Neural crest cell (in vitro differentiated cells): ENCODE data around the gene HERC6. TPM values are rescaled to one million over a fixed set of nuclear protein-coding genes. Genes with fewer than 3 reads are reported as not detected.

Source experiments
- DNase-seq: peaks from one replicate; pipeline ENCODE4 v3.0.0; 2021; ENCODE audit warnings: low read depth, mixed read lengths, low spot score
- H3K27ac Mint-ChIP-seq: one replicate; pipeline ENCODE4 v1.8.0; 2021; ENCODE audit warnings: mild to moderate bottlenecking, mixed read lengths; ENCODE audit not compliant: unreplicated experiment
- H3K27me3 Mint-ChIP-seq: 2 replicates; pipeline ENCODE4 v1.8.0; 2021; ENCODE audit warnings: low read depth, mild to moderate bottlenecking, mixed read lengths
- H3K36me3 Mint-ChIP-seq: 2 replicates; pipeline ENCODE4 v1.8.0; 2021; ENCODE audit warnings: low read depth, mild to moderate bottlenecking, mixed read lengths
- H3K4me1 Mint-ChIP-seq: 2 replicates; pipeline ENCODE4 v1.8.0; 2021; ENCODE audit warnings: mixed read lengths
- H3K4me3 Mint-ChIP-seq: one replicate; pipeline ENCODE4 v1.8.0; 2021; ENCODE audit warnings: mild to moderate bottlenecking, mixed read lengths
- H3K9me3 Mint-ChIP-seq: 2 replicates; pipeline ENCODE4 v1.8.0; 2021; ENCODE audit warnings: mixed read lengths
- total RNA-seq: library from RNA; stranded (reverse); gene quantifications from 2 replicates; pipeline ENCODE4 v1.2.1, GENCODE V29; 2021
- TF ChIP-seq, protein P1 (sequence below): fragments of 200-600 bp; sonication (generic); conservative IDR thresholded peaks from 2 replicates; pipeline ENCODE4 v1.5.0; 2021; ENCODE audit warnings: antibody characterized with exemption, mild to moderate bottlenecking

The HERC6 gene
- total RNA-seq, 1 donor from 2014 or later: 0.93 TPM

DNA sequence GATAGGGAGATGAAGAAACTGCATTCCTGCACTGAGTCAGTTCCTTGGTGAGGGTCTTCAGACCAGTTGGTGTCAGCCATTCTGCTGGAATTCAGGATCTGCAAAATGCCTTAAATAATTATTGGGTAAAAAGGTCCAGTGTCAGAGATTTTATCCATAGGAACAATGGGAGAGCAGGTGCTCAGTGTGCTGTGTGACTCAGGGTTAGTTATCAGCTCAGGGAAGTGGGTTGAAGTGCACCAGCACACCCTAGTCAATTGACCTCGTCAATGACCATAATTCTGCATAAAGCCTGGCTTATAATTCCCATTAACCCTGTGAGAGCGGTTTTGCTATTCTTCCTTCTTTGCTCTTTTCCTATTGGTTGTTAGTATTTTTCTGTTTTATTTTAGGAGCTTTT, 37.3 kb downstream of the HERC6 start:
- H3K27me3 Mint-ChIP-seq: no peaks in the 10 kb centered on the region
- TF ChIP-seq, protein P1, sequence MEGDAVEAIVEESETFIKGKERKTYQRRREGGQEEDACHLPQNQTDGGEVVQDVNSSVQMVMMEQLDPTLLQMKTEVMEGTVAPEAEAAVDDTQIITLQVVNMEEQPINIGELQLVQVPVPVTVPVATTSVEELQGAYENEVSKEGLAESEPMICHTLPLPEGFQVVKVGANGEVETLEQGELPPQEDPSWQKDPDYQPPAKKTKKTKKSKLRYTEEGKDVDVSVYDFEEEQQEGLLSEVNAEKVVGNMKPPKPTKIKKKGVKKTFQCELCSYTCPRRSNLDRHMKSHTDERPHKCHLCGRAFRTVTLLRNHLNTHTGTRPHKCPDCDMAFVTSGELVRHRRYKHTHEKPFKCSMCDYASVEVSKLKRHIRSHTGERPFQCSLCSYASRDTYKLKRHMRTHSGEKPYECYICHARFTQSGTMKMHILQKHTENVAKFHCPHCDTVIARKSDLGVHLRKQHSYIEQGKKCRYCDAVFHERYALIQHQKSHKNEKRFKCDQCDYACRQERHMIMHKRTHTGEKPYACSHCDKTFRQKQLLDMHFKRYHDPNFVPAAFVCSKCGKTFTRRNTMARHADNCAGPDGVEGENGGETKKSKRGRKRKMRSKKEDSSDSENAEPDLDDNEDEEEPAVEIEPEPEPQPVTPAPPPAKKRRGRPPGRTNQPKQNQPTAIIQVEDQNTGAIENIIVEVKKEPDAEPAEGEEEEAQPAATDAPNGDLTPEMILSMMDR: no peak
- H3K4me3 Mint-ChIP-seq: no peak overlapping the region
- no peak overlapping the region for H3K27ac Mint-ChIP-seq
- H3K36me3 Mint-ChIP-seq: no peaks in the 10 kb centered on the region
- H3K9me3 Mint-ChIP-seq: no peaks in the 10 kb centered on the region
- no peaks in the 10 kb centered on the region for H3K4me1 Mint-ChIP-seq
- no peak for DNase-seq

DNA sequence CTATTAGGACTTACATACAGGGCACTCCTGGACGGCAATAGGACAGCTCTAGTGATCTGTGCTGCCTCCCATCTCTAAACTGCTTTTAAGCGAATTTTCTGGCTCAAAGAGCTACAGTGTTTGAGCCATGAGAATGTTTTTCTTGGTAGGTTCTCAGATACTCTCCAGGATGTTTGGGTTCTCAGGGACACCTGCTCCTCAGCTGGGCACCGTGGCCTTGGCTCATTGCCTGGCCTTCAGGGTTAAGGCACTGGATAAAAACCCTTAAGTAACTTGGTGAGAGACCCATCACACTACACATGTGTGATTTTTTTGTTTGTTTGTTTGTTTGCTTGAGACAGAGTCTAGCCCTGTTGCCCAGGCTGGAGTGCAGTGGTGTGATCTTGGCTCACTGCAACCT, 39.8 kb downstream of the HERC6 start:
- H3K36me3 Mint-ChIP-seq: no peaks in the 10 kb centered on the region
- no peak overlapping the region for H3K27ac Mint-ChIP-seq
- H3K4me3 Mint-ChIP-seq: no peak overlapping the region
- TF ChIP-seq, protein P1: no peak
- H3K27me3 Mint-ChIP-seq: peaks cover 3% of the 10 kb centered on the region
- no peaks in the 10 kb centered on the region for H3K4me1 Mint-ChIP-seq
- no peaks in the 10 kb centered on the region for H3K9me3 Mint-ChIP-seq
- DNase-seq: no peak

GRCh38 chr4:88419874-88420273, 41.2 kb downstream of the HERC6 start:
- Mint-ChIP-seq H3K36me3 (no peaks in the 10 kb centered on the region), H3K9me3 (no peaks in the 10 kb centered on the region), H3K4me1 (no peaks in the 10 kb centered on the region), H3K4me3 (no peak overlapping the region), H3K27ac (no peak overlapping the region), H3K27me3 (peaks cover 3% of the 10 kb centered on the region)
- no peak for DNase-seq
- TF ChIP-seq, protein P1: no peak

DNA sequence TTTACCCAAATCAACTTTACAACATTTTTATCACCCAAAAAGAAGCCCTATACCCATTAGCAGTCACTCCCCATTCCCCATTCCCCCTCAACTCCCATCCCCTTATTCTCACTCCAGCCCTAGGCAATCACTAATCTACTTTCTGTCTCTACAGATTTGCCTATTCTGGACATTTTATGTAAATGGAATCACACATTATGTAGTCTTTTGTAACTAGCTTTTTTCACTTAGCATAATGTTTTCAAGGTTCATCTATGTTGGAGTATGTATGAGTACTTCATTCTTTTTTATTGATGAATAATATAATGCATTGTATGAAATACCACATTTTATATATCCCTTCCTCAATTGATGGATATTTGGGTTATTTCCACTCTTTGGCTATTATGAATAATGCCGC, 42.2 kb downstream of the HERC6 start:
- H3K4me3 Mint-ChIP-seq: no peak overlapping the region
- no peaks in the 10 kb centered on the region for H3K9me3 Mint-ChIP-seq
- no peak overlapping the region for H3K27ac Mint-ChIP-seq
- no peaks in the 10 kb centered on the region for H3K4me1 Mint-ChIP-seq
- H3K27me3 Mint-ChIP-seq: peaks cover 6% of the 10 kb centered on the region
- H3K36me3 Mint-ChIP-seq: no peaks in the 10 kb centered on the region
- TF ChIP-seq, protein P1: no peak
- DNase-seq: no peak

- DNase-seq: no peak
- H3K9me3 Mint-ChIP-seq: no peaks in the 10 kb centered on the region
- TF ChIP-seq, protein P1: no peak
- no peaks in the 10 kb centered on the region for H3K36me3 Mint-ChIP-seq
- no peak overlapping the region for H3K27ac Mint-ChIP-seq
- H3K4me3 Mint-ChIP-seq: no peak overlapping the region
- no peaks in the 10 kb centered on the region for H3K4me1 Mint-ChIP-seq
- peaks cover 6% of the 10 kb centered on the region for H3K27me3 Mint-ChIP-seq
These were observed 43.8 kb downstream of the HERC6 start for GRCh38 chr4:88422403-88422802.

DNA sequence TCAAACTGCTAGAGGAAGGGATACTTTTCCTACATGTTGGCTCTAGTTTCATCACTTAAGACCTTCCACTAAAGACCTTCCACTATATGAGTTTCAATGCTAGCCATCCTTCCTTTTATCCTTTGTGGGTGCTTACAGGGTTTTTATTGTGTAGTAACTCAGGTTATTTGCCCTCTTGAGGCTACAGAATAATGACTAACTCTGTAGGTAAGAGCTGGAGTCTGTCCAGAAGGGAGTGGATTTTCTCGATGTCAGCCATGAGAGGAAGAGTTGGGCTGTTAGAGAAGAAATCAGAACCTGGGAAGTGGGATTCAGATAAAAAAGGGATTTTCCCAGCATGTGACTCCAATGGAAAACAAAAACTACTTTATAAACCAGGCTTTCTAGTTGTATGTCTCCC, 50.7 kb downstream of the HERC6 start:
- Mint-ChIP-seq H3K4me3 (no peak overlapping the region), H3K36me3 (peaks cover 3% of the 10 kb centered on the region), H3K4me1 (no peaks in the 10 kb centered on the region), H3K9me3 (peaks cover 5% of the 10 kb centered on the region), H3K27ac (no peak overlapping the region), H3K27me3 (peaks cover 4% of the 10 kb centered on the region)
- DNase-seq: no peak
- TF ChIP-seq, protein P1: no peak
